NCI-H1694 (cell line): ENCODE results near the gene KLF13.

ENCODE experiments used
- DNase-seq: peaks from one replicate; lab custom pipeline; 2025; lab: John Stamatoyannopoulos, UW

KLF13 gene

GRCh38 chr15:31401282-31401681 is 74.6 kb downstream of the KLF13 start:
- DNase-seq: no peak

DNA sequence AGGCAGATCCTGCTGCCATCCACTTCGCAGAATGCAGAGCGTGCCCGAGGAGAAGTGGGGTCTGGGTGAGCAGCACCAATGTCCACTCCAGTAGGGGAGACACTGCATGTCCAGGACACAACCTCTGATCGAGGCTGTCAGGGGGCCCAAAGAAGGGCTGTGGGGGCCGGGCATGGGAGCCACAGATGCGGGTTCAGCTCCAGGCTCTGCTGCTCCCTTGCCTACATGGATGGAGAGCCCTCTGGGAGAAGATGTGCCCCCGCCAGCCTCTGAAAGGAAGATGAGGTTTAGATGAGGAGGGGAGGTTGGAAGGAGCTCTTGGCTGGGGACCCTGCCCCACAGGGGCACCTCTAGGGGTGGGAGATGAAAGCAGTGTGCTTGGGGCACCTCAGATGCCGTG is 75.4 kb downstream of the KLF13 start:
- DNase-seq: no peak

- DNase-seq: peak; percentile 32
These were observed 75.9 kb downstream of the KLF13 start for GRCh38 chr15:31402511-31403056.

GRCh38 chr15:31403096-31403495 is 76.5 kb downstream of the KLF13 start:
- DNase-seq: no peak

GRCh38 chr15:31403606-31404005 is 77.0 kb downstream of the KLF13 start:
- DNase-seq: no peak

- DNase-seq: no peak
These were observed 77.7 kb downstream of the KLF13 start for GRCh38 chr15:31404345-31404744.

DNA sequence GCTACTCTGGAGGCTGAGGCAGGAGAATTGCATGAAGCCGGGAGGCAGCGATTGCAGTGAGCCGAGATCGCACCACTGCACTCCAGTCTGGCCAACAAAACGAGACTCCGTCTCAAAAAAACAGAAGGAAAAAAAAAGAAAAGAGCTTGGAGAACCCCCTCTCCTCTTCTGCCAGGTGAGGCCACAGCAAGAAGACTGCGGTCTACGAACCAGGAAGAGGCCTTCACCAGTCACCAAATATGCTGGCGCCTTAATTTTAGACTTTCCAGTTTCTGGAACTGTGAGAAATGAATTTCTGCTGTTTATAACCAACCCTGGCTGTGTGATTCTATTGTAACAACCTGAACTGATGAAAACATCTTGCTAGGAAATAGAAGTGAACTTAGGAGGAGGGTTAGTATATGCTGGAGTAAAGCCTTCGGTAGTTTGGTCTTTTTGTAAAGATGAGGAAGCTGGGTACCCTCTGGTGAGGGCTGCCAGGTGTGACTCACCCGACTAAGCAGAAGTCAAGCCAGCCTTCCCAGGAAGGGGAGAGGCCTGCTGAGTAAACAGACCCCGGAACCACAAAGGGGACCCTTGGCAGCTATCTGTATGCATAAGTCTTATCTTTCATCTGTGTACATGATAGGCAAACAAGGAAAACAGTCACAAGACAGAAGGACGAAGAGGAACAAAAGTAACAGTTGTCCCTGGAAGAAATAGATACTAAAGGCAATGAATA is 78.7 kb downstream of the KLF13 start:
- no peak for DNase-seq

- DNase-seq: no peak
These were observed 80.7 kb downstream of the KLF13 start for GRCh38 chr15:31407376-31407775.

DNA sequence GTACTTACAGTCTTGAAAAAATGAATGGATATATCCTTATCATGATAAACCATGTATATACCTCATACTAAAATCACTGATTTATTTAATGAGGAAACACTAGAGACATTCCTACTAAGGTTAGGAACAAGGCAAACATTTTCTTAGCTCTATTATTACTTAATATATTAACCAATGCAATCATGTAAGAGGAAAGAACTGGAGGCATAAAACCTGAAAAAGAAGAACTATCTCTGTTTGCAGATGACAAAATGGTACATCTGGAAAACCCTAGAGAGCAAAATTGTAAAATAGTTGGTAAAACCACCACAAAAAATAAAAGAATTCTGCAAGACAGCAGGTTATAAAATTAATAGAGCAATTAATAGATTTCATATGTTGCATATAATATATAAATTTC is 81.2 kb downstream of the KLF13 start:
- DNase-seq: no peak

- DNase-seq: no peak
These were observed 82.1 kb downstream of the KLF13 start for GRCh38 chr15:31408724-31409123.

DNA sequence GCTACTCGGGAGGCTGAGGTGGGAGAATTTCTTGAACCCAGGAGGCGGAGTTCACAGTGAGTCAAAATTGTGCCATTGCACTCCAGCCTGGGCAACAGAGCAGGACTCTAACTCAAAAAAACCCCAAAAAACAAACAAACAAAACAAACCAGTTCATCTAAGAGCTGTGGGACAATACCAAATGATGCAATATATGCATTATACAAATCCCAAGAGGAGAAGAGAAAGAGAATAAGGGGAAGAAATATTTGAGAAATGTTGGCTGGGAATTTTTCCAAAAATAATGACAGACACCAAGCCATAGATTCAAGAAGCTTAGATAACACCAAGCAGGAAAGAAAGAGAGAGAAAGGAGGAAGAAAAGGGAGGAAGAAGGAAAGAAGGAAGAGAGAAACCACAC is 82.5 kb downstream of the KLF13 start:
- no peak for DNase-seq

GRCh38 chr15:31412824-31413223 is 86.2 kb downstream of the KLF13 start:
- no peak for DNase-seq

DNA sequence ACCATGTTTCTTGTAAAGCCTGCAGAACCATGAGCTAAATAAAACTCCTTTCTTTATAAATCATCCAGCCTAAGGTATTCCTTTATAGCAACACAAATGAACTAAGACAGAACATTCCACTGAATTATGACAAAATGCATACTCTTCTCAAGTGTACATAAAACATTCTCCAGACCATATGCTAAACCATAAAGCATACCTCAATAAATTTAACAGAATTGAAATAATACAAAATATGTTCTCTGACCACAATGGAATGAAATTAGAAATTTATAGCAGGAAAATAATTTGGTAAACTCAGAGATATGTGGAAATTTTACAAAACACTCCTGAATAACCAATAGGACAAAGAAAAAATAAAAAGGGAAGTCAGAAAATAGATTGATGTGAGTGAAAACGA is 88.6 kb downstream of the KLF13 start:
- DNase-seq: no peak

DNA sequence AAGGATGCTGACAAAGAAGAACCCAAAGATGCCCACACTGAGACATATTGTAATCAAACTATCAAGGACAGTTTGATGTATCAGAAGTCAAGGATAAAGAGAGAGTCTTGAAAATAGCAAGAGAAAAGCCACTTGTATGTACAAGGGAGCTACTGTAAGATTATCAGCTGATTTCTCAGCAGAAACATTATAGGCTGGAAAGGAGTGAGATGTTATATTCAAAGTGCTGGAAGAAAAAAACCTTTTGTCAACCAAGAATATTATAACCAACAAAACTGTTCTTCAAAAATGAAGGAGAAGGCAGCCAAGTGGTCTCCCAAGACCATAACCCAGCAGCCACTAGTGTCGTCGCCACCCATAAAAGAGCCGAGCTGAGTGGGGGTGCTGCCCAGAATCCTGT is 93.2 kb downstream of the KLF13 start:
- DNase-seq: no peak

DNA sequence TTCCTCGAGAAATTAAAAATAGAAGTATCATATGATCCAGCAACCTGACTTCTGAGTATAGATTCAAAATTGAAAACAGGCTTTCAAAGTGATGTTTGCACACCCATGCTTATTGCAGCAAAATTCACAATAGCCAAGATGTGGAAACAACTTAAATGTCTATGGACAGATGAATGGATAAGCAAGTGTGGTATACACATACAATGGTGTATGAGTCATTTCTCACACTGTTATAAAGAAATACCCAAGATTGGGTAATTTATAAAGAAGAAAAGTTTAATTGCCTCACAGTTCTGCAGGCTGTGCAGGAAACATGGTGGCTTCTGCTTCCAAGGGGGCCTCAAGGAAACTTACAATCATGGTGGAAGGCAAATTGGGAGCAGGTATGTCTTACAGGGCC is 100.8 kb downstream of the KLF13 start:
- no peak for DNase-seq
